ENCODE data around the gene DEPP1. TPM values are rescaled to one million over a fixed set of nuclear protein-coding genes. Genes with fewer than 3 reads are reported as not detected.

Gene DEPP1
- total and polyA plus RNA-seq, 2 experiments from 2014 or later = 32.3 to 39.3 TPM

DNA sequence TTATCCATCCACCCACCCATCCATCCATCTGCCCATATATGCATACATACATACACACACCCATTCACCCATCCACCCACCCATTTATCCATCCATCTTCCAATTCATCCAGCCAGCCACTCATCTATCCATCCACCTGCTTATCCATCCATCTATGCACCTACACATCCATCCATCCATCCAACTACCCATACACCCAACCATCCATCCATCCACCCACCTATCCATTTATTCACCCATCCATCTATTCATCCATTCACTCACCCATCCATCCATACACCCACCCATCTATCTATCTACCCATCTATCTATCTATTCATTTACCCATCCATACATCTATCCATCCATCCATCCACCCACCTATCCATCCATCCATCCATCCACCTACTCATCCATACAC, 50.1 kb downstream of the DEPP1 start:
- TF ChIP-seq, protein P1, sequence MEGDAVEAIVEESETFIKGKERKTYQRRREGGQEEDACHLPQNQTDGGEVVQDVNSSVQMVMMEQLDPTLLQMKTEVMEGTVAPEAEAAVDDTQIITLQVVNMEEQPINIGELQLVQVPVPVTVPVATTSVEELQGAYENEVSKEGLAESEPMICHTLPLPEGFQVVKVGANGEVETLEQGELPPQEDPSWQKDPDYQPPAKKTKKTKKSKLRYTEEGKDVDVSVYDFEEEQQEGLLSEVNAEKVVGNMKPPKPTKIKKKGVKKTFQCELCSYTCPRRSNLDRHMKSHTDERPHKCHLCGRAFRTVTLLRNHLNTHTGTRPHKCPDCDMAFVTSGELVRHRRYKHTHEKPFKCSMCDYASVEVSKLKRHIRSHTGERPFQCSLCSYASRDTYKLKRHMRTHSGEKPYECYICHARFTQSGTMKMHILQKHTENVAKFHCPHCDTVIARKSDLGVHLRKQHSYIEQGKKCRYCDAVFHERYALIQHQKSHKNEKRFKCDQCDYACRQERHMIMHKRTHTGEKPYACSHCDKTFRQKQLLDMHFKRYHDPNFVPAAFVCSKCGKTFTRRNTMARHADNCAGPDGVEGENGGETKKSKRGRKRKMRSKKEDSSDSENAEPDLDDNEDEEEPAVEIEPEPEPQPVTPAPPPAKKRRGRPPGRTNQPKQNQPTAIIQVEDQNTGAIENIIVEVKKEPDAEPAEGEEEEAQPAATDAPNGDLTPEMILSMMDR (IDR thresholded peaks at IDR 0.05; ENCODE audit: low read depth, low read length) = no peak
- DNase-seq (ENCODE audit: low read depth in 1 of 2, low spot score in 1 of 2) = no peak
- H3K4me1 ChIP-seq (ENCODE audit: low read depth) = no peaks in the 10 kb centered on the region
- H3K27ac ChIP-seq = no peak overlapping the region
- H3K4me3 ChIP-seq = no peak overlapping the region
- no peaks in the 10 kb centered on the region for H3K36me3 ChIP-seq
- H3K9me3 ChIP-seq (ENCODE audit: low read depth) = no peaks in the 10 kb centered on the region
- no peaks in the 10 kb centered on the region for H3K27me3 ChIP-seq

DNA sequence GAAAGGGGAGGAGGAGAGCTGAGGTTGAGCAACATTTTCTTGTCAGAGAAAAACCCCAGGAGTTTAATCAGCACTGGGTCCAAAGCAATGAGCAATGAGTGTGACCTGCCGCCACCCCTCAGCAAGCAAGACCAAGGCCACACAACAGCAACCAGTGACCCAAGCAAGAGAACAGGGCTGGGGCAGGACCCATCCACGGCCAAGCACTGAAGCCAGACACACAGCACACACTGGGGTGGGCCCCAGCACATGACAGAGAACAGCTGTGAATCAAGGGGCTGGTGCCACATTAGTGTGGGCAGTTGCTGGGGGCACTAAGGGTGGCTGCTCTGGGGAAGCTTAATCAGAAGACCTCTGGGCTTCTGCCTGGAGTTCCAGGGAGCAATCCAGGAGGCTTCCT, 51.3 kb downstream of the DEPP1 start:
- Histone ChIP-seq H3K4me3 (no peak overlapping the region), H3K36me3 (no peaks in the 10 kb centered on the region), H3K27me3 (no peaks in the 10 kb centered on the region), H3K27ac (no peak overlapping the region), H3K4me1 (ENCODE audit: low read depth) (no peaks in the 10 kb centered on the region), H3K9me3 (ENCODE audit: low read depth) (no peaks in the 10 kb centered on the region)
- peak in 1 of 2 donors; percentile 68 for DNase-seq (ENCODE audit: low read depth in 1 of 2, low spot score in 1 of 2)
- TF ChIP-seq, protein P1 (IDR thresholded peaks at IDR 0.05; ENCODE audit: low read depth, low read length) = no peak

DNA sequence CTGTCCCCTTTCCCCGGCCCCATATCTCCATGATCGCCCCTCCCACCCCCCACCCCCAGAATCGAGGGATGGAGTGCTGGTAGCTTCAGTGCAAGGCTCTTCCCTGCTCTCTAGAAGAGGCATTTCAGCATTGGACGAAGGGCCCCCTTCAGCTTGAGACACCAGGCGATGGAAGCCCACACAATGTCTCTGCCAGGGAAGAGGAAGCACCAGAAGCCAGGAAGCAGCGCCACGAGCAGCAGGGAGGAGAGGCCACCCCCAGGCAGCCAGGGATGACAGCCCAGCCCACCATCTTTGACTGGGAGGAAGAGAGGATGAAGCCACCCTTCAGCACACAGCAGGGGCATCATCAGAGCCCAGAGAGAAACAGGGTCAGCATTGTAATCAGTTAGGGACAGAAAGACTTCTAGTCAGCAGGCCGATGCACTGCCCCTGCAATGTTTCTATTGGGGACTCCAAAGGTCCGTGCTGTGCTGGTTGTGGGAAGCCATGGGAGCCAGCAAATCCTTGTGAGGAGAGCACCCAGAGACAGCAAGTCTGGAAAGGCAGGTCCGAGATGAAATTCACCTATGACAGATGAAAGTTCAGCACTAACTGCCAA, 51.8 kb downstream of the DEPP1 start:
- DNase-seq (ENCODE audit: low read depth in 1 of 2, low spot score in 1 of 2) = no peak
- TF ChIP-seq, protein P1 (IDR thresholded peaks at IDR 0.05; ENCODE audit: low read depth, low read length) = no peak
- no peaks in the 10 kb centered on the region for H3K9me3 ChIP-seq (ENCODE audit: low read depth)
- H3K27me3 ChIP-seq = no peaks in the 10 kb centered on the region
- no peaks in the 10 kb centered on the region for H3K36me3 ChIP-seq
- no peak overlapping the region for H3K27ac ChIP-seq
- H3K4me3 ChIP-seq = no peak overlapping the region
- no peaks in the 10 kb centered on the region for H3K4me1 ChIP-seq (ENCODE audit: low read depth)

Other genes starting within 250 kb of the DEPP1 start
- 1.3 and 2.3 TPM in 2 replicates for gene TMEM72, start 67.5 kb downstream of the DEPP1 start, total RNA-seq
- 1.2 and 2.3 TPM in 2 replicates for gene TMEM72, start 67.5 kb downstream of the DEPP1 start, polyA plus RNA-seq
- 53.2 and 63.6 TPM in 2 replicates for gene RASSF4, start 19.0 kb downstream of the DEPP1 start, total RNA-seq
- gene RASSF4, start 19.0 kb downstream of the DEPP1 start, polyA plus RNA-seq = 70.7 and 102 TPM in 2 replicates
- 18.4 and 22.1 TPM in 2 replicates for gene ZNF22, start 22.1 kb upstream of the DEPP1 start, total RNA-seq
- 31.3 and 48.1 TPM in 2 replicates for gene ZNF22, start 22.1 kb upstream of the DEPP1 start, polyA plus RNA-seq